GM12872 (cell line): ENCODE results near the gene ALAD.

Experiments
- TF ChIP-seq, protein P1 (sequence below): IDR thresholded peaks from 3 replicates; pipeline ENCODE4 v1.5.1; 2011; ENCODE audit warnings: low read depth, mild to moderate bottlenecking, low read length, moderate library complexity; ENCODE audit not compliant: insufficient read depth

Gene ALAD

DNA sequence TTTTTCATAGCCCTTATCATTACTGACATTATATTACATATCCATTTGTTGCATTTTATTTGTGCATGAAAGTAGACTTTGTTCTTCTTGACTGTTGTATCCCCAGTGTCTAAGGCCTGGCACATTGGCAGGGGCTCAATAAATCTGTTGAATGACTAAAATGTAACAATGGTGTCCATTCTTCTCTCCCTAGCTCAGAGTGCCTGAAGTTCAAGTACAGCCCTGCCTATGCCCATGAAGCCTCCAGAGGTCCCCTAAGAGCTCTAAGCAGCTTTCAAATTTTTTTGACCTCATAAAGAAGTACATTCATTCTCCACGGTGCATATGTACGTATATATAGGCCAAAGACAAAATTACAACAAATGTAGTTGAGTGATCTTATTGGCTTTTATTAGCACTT lies 55.9 kb downstream of the ALAD start:
- TF ChIP-seq, protein P1, sequence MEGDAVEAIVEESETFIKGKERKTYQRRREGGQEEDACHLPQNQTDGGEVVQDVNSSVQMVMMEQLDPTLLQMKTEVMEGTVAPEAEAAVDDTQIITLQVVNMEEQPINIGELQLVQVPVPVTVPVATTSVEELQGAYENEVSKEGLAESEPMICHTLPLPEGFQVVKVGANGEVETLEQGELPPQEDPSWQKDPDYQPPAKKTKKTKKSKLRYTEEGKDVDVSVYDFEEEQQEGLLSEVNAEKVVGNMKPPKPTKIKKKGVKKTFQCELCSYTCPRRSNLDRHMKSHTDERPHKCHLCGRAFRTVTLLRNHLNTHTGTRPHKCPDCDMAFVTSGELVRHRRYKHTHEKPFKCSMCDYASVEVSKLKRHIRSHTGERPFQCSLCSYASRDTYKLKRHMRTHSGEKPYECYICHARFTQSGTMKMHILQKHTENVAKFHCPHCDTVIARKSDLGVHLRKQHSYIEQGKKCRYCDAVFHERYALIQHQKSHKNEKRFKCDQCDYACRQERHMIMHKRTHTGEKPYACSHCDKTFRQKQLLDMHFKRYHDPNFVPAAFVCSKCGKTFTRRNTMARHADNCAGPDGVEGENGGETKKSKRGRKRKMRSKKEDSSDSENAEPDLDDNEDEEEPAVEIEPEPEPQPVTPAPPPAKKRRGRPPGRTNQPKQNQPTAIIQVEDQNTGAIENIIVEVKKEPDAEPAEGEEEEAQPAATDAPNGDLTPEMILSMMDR: no peak

DNA sequence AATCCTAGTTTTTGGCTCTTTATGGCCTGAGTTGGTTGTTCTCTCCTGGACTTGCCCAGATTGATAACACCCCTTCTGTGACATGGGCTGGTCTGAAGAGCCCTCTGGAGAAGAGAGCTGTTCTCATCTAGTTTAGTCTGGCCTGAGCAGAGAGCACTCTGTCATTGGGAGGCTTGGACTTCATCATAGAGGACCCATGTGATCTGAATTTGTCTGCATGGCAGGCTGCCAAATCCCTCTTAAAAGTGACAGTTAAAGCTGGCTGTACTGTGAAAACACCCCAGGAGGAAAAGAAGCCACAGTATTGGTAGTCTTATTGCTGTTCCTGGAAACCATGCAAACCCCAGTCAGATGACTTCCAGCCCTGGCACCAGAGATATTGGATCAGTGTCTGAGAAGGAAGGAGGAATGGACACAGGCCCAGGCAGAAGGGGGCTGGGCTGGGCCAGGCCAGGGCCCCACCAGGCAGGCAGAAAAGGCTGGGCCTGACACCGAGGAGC lies 57.3 kb downstream of the ALAD start:
- TF ChIP-seq, protein P1: no peak

DNA sequence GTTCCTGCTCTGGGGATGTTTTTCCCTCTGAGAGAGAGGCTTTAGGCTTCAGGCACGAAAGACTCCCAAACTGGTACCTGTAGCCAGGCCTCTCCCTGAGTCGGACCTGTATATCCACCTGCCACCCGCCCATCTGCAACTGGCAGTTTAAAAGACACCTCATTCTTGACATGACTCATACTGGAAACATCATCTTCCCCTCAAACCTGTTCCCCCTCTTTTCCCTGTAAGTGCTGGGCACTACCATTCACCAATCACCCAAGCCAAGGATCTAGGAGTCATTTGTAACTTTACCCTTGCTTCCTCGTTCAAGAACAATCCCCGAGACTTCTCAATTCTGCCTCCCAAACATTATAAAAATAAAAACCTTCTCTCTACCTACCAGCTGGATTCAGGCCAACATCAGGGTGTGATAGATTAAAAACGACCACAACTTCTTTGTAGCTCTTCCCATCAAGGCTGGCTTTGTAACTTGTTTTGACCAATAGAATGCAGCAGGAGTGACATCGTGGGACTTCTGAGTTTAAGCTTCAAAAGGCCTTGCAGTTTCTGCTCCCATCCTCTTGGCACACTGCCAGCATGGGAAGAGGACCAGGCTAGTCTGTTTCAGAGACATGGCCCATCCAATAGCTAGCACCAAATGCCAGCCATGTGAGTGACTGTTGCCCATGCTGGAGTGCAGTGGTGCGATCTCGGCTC lies 59.2 kb downstream of the ALAD start:
- TF ChIP-seq, protein P1: no peak

DNA sequence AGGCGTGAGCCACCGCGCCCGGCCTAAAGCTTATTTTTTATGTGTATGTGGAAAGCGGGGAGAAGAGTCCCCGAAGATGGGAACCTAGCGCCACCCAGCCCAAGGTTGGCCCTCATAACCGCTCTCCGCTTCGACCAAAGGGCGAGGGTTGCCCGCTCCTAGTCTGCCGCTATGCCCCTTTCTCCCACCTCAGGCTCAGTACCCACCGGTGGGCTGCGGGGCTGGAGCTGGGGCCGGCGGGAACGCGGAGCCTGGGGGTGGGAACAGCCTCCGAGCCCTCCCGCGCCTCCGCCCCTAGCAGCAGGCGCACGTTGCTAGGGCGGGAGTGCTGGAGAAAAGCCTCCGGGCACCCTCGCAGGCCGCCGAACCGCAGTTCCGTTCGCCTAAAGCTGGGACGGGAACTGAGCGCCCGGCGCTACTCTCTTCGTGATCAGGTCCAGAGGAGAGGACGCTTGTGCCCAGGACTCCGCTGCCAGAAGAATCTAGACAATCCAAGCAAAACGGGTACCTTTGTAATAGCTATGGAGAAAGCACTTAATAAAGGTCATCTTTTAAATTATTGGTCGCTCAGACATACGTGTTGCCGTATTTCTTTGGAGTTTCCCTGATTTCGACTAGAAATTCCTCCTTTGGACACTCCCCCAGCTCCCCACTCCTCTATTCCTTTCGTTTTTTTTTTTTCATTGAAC lies 60.9 kb downstream of the ALAD start, which contains the start of gene WDR31:
Gene WDR31 (minus strand): TSS at position 265 of the 689 bp plus-strand sequence. CDS start 8,253 bp downstream, outside the sequence.
- TF ChIP-seq, protein P1: no peak

DNA sequence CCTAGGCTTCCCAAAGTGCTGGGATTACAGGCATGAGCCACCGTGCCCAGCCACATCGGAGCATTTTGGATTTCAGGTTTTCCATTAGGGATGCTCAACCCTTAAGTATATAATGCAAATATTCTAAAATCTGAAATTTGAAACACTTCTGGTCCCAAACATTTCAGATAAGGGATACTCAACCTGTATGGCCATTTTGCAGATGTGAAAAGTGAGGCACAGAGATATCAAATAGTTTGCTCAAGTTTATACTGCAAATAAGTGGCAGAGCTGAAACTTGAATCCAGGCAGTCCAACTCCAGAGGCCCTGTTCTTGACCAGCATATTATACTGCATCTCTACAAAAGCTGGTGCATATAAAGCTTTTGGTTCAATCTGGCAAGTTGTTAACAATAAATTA lies 63.4 kb downstream of the ALAD start:
- TF ChIP-seq, protein P1: no peak
